Measurements from ENCODE around the gene FCHSD2. TPM values are rescaled to one million over a fixed set of nuclear protein-coding genes. Genes with fewer than 3 reads are reported as not detected.

FCHSD2 gene
- total and polyA plus RNA-seq, 2 of the 13 experiments (the other 11 are each of a cell fraction or from before 2014, with no cell fraction given) = 20.5 to 24.8 TPM

- TF ChIP-seq NR2F2 (IDR thresholded peaks at IDR 0.05; ENCODE audit: borderline replicate concordance, low read depth) (0 out of 2 replicates have a peak, but pooled peaks have one; percentile 8), SETDB1 (CRISPR knock-in tag; IDR thresholded peaks at IDR 0.05; ENCODE audit: borderline replicate concordance) (no peak), ZNF772 (CRISPR knock-in tag; IDR thresholded peaks at IDR 0.05) (no peak; the same call in 1 of the 2 replicates), ZNF354B (CRISPR knock-in tag; IDR thresholded peaks at IDR 0.05) (peak; percentile 76; the same call in 1 of the 2 replicates), FOXK1 (CRISPR knock-in tag; IDR thresholded peaks at IDR 0.05; ENCODE audit: borderline replicate concordance, low read depth) (0 out of 2 replicates have a peak, but pooled peaks have one; percentile 10), BRF2 (CRISPR knock-in tag; IDR thresholded peaks at IDR 0.05) (peak; percentile 56; the same call in 1 of the 2 replicates), ZFP1 (CRISPR knock-in tag; IDR thresholded peaks at IDR 0.05) (no peak), KLF15 (CRISPR knock-in tag; IDR thresholded peaks at IDR 0.05; ENCODE audit: borderline replicate concordance) (peak; percentile 75; the same call in 1 of the 2 replicates), YEATS4 (CRISPR knock-in tag; IDR thresholded peaks at IDR 0.05; ENCODE audit: borderline replicate concordance) (peak; percentile 38; the same call in 1 of the 2 replicates), ZSCAN20 (CRISPR knock-in tag; IDR thresholded peaks at IDR 0.05; ENCODE audit: borderline replicate concordance) (0 out of 2 replicates have a peak, but pooled peaks have one; percentile 12), RBFOX2 (IDR thresholded peaks at IDR 0.05; ENCODE audit: low read depth, low read length) (peak; percentile 81), CREB1 (IDR thresholded peaks at IDR 0.05) (no peak; the same call in 1 of the 2 replicates), CREB1 (CRISPR knock-in tag; IDR thresholded peaks at IDR 0.05) (no peak), ZNF34 (CRISPR knock-in tag; IDR thresholded peaks at IDR 0.05; ENCODE audit: borderline replicate concordance) (0 out of 2 replicates have a peak, but pooled peaks have one; percentile 42), REST (IDR thresholded peaks at IDR 0.05; ENCODE audit: borderline replicate concordance in 1 of 2, low read depth in 1 of 2, low read length in 2 of 2) (no peak; a peak in 1 of 4 replicates), SCMH1 (CRISPR knock-in tag; IDR thresholded peaks at IDR 0.05; ENCODE audit: borderline replicate concordance) (no peak), FOXC1 (CRISPR knock-in tag; IDR thresholded peaks at IDR 0.05; ENCODE audit: borderline replicate concordance) (peak; percentile 69; the same call in 1 of the 2 replicates), SIX4 (CRISPR knock-in tag; IDR thresholded peaks at IDR 0.05) (peak; percentile 24; the same call in 1 of the 2 replicates), SP5 (CRISPR knock-in tag; IDR thresholded peaks at IDR 0.05; ENCODE audit: borderline replicate concordance, low read depth) (0 out of 2 replicates have a peak, but pooled peaks have one; percentile 32), ASH2L (IDR thresholded peaks at IDR 0.05; ENCODE audit: insufficient read length, low read depth, low read length) (peak; percentile 68), ZBTB33 (CRISPR knock-in tag; IDR thresholded peaks at IDR 0.05) (no peak), SALL1 (CRISPR knock-in tag; IDR thresholded peaks at IDR 0.05) (peak; percentile 60; the same call in 1 of the 2 replicates), ISX (CRISPR knock-in tag; conservative IDR thresholded peaks at IDR 0.05) (0 out of 2 replicates have a peak, but pooled peaks have one; percentile 50), TSC22D2 (CRISPR knock-in tag; IDR thresholded peaks at IDR 0.05; ENCODE audit: borderline replicate concordance) (peak; percentile 21; the same call in 1 of the 2 replicates)
Measured at GRCh38 chr11:72813740-72814285, 328.3 kb downstream of the FCHSD2 start (continued).
